Posterior vena cava (tissue), 2 donors: Measurements from ENCODE around the gene STT3B. TPM values are rescaled to one million over a fixed set of nuclear protein-coding genes. Genes with fewer than 3 reads are reported as not detected.

ENCODE experiments used
- DNase-seq: peaks from one replicate; pipeline ENCODE4 v3.0.0-alpha.2; 2020; ENCODE audit warnings: low spot score
- intact Hi-C, 2 donors: fragments of 100-400 bp; cut with DNase I; formaldehyde crosslinking; loops; one replicate each; pipeline versions ENCODE4 v1.14.1 to v1.14.2; 2022 to 2023
- total RNA-seq, 2 donors: library from RNA; stranded (reverse); fragmentation: NEBNext Ultra II Directional; extraction: Animal tissue kit (Norgen Biotek cat#: 25700); gene quantifications; one replicate each; pipeline ENCODE4 v1.2.1, GENCODE V29; 2021
- donor health status: DM: yes; HTN: yes; CAD: no.
- donor health status: DM: yes; HTN: yes; CAD: no.

Gene STT3B
- total RNA-seq, 2 donors from 2014 or later = 82.5 to 84.7 TPM

DNA sequence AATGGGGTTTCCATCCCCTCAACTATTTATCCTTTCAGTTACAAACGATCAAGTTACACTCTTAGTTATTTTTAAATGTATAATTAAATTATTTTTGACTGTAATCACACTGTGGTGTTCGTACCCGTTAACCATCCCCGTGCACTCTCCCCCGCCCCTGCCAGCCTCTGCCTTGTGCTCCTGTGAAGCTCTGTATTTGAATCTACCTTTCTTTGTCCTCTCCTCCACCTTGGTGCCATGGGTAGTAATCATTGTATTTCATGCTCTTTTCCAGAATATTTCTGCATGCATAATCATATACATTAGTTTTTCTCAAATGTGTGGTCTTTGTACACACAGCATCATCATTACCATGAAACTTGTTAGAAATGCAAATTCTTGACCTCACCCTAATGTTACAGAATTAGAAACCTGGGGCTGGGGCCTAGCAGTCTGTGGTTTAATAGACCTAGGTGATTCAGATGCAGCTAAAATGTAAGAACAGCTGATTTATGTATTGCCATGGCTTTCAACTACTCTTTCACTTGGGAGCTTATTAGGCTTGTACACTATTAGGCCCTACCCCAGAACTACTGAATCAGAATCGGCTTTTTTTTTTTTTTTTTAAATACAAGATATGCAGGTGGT, 91.5 kb downstream of the STT3B start:
- DNase-seq = no peak
- intact Hi-C loops = no loop called here

DNA sequence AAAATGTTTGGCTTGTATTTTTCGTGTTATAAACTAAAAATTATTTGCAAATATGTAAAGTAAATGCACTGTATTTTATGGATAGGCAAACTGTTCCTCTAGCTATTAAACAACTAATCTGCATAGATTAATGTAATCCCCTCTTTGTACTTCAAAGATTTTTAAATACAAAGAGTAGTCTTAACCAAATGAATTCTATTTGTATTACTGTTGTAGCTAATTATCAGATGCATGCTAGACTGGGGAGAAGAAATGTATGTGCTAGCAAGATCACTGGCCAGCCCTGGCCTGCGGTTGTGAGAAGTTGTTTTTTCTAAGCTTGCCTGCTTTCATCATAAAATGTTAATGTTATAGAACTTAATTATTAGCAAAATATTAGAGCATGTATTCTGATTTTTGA, 92.6 kb downstream of the STT3B start:
- intact Hi-C loops = no loop called here
- DNase-seq = no peak

DNA sequence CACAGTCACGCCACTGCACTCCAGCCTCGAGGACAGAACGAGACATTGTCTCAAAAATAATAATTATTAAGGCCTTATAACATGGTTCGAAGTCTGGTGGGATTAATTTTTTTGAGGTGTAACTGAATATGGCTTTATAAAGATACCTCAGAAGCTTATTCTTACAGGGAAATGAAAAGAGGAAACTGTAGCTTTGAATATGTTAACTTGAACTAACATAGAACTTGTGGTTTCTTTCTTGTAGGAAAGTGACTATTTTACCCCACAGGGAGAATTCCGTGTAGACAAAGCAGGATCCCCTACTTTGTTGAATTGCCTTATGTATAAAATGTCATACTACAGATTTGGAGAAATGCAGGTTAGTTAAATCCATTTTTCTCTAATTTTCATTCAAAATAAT, 96.3 kb downstream of the STT3B start:
- no peak for DNase-seq
- intact Hi-C loops = no loop called here

DNA sequence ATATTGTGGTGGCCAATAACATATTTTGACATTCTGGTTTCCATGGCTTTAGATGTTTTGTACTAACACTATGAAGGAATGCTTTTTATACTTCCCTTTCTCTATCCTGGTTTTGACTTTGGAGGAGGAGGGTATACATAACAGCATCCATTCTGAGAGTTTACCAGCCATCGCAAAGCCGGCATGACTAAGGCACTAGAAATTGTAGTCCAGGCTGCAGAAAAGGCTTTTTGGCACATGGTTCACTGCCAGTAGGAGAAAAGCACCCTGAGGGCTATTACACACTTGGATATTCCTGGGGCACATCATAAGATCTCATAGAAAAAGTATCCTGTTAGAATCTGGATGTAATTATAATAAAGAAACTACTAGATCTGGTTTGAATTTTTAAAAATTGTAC, 101.8 kb downstream of the STT3B start:
- DNase-seq = no peak
- intact Hi-C loops = no loop called here

DNA sequence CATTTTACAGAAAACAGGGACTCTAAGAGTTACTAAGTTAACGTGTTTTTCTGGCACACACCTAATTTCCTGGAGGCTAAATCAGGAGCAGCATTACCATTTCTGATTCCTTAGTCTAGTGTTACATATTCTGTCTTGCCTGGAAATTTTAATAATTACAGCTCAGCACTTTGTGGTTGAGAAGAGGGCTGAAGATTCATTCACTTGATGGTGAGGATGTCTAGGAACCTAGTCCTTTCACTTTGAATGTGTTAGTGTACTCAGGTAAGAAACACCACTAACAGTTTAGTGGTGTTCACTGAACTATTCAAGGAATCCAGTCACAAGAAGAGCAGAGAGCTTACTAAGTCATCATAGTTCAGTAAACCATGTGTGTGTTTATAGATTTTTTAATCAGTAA, 102.8 kb downstream of the STT3B start:
- intact Hi-C loops = no loop called here
- no peak for DNase-seq

DNA sequence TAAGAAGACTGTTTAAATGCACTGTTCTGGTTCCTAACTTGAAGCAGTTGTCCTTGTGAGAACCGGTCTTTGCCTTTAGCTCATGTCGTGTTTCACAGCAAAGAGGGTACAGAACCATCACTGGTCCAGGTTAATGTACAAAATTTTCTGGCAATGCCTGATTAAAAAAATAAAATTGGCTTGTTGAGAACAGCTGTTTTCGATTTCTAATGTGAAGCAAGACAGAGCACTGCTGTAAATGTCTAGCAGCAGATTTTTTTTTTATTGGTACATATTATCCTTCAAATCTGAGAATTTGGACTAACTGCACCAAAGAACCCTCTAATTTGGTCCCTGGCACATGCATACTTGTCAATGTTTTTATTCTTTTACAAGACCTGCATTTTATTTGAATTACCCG, 103.3 kb downstream of the STT3B start:
- no peak for DNase-seq
- intact Hi-C loops = no loop called here

DNA sequence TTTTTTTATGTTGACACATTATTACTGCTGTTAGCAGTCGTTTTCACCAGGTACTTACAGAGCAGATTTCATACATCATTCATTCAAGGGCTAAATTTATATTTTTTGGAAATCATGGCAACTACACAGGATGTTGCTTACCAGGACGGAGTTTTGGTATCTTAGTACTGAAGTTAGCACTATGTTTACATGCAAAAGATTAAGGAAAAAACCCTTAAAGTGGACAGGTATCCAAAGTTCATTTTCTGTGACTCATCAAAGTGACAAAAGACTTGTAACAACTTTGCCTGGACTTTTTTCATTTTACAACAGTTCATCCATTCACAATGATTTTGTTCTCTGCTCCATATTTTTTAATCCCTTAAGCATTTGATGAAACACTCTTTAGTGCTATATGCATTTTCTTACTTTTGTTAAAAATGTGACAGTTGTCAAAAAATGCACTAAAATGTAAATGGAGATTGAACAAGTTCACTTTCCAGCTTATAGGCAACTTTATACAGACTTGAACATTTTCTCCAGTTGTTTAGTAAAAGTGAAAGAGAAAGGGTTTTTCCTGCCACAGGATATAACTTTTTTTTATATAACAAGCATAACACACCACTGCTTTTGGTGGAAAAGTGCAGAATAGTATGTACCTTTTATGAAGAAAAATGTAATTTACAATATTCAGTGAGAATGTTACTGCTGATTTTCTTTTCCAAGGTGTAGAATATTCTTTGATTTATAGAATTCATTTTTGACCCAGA, 104.1 kb downstream of the STT3B start:
- intact Hi-C loops = no loop called here
- DNase-seq = no peak

DNA sequence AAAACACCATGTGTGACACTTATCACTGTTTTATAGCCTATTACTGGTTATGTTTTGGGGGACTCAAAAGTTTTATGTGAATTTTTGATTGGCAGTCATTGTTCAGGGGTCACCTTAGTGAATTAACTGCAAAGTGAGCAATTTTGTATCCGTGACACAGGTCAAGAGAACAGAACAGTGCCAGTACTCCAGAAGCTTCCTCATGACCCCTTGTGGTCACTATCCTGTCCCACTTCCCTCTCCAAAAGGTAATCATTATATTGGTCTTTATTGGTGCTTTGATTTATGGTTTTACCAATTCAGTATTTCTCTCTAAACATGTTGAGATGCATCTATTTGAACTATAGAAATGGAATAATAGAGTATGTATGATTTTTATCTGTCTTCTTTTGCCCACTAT, 107.1 kb downstream of the STT3B start:
- DNase-seq = no peak
- intact Hi-C loops = no loop called here

DNA sequence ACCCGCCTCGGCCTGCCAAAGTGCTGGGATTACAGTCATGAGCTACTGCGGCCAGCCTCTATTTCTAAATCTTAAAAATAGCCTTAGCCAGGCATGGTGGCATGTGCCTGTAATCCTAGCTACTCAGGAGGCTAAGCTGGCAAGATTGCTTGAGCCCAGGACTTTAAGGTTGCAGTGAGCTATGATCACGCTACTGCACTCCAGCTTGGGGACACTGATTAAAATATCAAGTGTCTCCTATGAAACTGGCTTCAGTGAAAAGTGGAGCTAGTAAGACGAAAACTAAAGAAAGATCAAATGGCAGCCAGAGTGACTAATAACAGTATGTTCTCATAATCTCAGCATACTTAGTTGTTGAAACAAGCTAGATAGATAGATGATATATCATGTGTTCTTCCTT, 112.5 kb downstream of the STT3B start:
- intact Hi-C loops = no loop called here
- no peak for DNase-seq

DNA sequence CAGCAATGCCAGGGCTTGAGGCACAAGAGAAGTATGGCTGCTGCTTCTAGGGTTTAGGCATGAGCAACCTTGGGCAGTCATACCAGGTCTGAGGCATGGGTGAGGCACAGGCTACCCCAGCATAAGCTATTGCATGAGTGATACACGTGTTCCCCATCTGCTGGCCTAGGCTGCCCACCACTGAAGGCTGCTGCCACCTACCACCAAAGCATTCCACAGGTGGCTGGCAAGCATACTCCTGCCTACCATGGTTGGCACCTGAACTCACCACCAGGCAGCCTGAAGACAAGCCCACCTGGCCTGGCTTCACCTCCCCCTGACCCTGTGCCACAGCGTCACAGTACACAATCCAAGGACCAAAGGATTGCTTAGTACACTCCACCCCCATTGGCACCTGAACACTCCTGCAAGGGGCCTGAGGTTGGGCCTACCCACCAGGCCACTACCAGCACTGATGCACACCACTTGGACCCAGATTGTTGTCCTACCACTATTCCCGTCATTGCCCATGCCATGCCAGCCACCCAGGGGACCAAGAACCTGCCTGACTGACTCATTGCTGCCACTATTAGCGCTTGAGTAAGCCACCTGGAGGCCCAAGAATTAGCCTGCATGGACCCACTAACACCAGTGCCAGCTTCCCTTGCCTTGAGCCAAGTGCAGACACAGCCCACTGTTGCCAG, 115.7 kb downstream of the STT3B start:
- no peak for DNase-seq
- intact Hi-C loops = no loop called here

DNA sequence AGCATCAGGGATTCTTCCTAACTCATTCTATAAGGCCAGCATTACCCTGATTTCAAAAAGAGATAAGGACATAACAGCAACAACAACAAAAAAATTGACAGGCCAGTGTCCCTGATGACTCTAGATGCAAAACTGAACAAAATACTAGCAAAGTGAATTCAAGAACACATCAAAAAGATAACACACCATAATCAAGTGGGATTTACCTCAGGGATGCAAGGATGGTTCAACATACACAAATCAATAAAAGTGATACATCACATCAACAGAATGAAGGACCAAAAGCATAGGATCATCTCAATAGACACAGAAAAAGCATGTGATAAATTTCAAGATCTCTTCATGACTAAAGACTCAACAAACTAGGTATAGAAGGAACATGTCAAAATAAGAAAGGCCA, 119.6 kb downstream of the STT3B start:
- DNase-seq = no peak
- intact Hi-C loops = no loop called here

DNA sequence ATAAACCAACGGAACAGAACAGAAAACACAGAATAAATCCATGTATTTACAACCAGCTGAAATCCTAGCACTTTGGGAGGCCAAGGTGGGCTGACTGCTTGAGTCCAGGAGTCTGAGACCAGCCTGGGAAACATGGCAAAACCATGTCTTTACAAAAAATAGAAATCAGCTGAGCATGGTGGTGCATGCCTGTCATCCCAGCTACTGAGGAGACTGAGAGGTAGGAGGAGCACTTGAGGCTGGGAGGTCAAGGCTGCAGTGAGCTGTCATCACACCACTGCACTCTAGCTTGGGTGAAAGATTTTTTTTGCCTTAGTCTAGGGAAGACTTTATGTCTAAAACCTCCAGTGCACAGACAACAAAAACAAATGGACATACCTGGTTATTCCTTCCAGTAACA, 120.7 kb downstream of the STT3B start:
- DNase-seq = no peak
- intact Hi-C loops = no loop called here

DNA sequence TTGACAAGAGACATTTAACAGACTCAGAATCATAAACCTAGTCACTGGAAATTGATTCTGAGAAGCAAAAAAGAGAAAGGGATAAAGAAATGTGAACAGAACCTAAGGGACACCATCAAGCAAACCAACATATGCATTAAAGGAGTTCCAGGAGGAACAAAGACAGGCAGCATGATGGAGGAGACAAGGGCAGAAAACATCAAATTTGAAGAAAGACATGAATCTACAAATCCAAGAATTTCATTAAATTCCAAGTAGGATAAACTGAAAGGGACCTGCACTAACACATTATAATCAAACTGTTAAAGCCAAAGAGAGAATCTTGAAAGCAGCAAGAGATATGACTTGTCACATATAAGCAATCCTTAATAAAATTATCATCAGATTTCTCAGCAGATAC, 122.3 kb downstream of the STT3B start:
- DNase-seq = no peak
- intact Hi-C loops = no loop called here

DNA sequence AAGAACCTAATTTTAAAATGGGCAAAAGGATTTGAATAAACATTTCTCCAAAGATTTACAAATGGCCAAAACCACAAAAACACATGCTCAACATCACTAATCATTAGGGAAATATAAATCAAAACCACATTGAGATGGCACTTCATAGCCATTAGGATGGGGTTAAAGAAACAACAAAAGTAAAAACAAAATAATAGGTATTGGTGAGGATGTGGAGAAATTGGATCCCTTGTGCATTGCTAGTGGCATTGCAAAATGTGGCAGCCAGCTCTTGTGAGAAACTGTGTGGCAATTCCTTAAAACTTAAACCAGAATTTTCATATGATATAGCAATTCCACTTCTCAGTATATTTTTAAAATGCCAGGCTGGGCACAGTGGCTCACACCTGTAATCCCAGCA, 126.5 kb downstream of the STT3B start:
- DNase-seq = no peak
- intact Hi-C loops = no loop called here

DNA sequence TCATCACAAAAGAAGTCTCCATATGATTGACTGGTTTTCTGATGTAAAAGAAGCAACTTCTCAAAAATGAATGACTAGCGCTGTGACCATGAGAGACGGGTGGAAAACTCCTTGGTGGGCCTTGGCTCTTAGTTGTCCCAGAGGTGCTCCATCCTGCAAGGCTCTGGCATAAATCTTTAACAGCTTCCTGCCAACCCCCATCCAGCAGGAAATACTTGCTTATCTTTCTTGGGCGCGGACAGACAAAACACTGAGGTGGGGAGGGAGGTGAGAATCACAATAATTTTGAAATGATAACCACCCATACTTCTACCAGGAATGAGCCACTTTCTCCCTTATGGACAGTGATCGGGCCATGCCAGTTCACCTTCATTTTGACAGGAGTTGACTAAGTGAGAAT, 128.6 kb downstream of the STT3B start:
- DNase-seq = no peak
- intact Hi-C loops = no loop called here

DNA sequence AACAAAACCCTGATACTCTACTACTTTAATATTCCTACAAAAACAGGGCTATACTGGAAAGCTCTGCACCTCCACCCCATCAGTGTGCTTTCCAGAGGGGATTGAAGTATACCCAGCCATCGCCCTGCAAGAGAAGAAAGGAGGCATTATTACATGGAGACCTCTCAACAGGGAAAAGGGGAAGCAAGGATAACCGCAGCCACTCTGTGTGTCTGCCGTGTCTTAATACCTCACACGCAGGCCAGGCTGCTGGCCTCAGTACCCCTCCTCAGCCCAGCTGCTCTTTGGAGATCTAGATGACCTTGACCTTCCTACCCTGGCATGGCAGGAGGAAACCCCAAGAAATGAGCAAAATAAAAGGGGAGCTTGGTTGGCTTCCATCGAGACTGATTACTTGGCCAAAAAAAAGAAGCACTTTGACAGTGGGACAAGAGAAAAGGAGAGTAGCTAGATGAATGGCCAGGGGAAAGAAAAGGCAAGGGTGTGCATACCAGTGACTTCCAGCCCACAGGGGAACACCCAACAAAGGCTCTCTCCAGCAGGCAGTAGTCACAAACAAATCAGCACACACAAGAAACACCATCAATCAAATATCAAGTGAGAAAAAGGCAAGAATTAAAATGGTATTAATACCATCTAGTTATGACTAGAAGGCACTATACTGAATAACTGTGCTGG, 129.4 kb downstream of the STT3B start:
- intact Hi-C loops = no loop called here
- no peak for DNase-seq

DNA sequence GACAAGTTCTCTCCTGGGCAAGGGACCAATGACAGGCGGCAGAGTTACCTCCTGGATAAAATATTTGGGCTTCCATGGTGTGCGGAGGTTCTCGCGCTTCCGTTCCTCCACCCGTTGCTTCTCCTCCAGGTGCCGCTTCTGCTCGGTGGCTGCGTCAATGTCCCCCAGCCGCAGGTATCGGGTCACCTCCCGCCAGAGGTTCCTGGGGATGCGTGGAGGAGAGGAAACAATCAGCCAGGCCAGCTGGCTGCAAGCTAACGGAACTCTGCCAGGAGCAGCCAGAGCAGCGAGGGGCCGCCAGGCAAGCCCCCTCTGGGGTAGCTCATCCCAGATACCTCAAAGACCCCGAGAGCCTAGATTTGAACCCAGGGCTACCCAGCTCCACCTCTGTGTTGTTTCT, 131.3 kb downstream of the STT3B start:
- intact Hi-C loops = no loop called here
- DNase-seq = no peak

DNA sequence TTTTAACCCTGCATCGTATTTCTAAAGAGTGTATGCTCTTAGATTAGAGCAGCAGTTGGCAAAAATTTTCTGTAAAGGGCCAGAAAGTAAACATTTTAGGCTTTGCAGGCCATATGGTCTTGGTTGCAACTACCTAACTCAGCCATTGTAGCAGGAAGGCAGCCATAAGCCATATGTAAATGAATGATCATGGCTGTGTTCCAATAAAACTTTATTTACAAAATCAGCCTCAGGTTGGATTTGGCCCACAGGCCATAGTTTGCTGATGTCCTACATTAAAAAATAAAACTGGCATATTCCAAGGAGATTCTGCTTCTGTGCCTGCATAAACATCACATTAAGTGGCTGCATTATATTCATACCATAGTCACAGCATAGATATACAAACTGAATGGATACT, 134.9 kb downstream of the STT3B start:
- no peak for DNase-seq
- intact Hi-C loops = no loop called here

DNA sequence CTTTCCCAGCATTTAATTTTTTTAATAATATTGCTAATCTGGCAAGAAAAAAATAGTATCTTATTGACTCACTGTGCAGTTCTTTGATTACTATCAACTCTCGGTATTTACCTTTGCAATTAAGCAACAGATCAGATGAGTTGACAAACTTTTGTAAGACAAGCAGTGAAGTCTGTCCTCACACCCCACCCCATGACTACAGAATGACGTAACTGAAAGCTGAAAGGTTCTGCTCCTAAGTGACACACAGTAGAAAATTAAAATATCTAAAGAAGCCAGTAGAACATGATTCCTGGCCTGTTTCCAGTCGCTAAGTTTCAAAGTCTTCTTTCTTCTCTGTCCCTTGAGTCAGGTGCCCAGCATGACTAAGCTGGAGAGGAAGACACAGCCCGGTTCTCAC, 135.5 kb downstream of the STT3B start:
- intact Hi-C loops = no loop called here
- no peak for DNase-seq

DNA sequence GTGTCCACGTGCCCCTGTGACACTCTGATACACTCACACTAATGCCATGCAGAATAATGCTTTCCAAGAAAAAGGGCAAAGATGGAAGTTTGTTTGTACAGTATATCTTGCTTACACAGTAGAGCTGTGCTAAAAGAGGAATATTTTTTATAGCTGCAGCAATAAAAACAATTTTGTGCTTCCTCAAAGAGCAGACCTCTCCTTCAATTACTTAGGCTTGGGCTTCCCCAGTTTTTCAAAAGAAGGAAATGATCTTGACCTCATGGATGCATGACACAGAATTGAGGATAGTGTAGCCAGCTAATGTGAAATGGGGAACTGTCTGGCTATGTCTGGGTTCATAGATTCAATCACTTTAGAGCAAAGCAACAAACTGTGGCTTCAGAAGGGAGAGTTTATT, 137.4 kb downstream of the STT3B start:
- DNase-seq = no peak
- intact Hi-C loops = loop anchor here in 1 of 2 donors (10.0 kb wide), 1 partner anchor 1845 kb away; no protein-coding TSS in a partner anchor
